NCI-H2196 treated with DMSO at 0.1 percent for 48 hours (cell line): Measurements from ENCODE around the gene PSMG3.

Source experiments
- DNase-seq: peaks from one replicate; lab custom pipeline; 2025; ENCODE audit not compliant: unreplicated experiment; lab: John Stamatoyannopoulos, UW

PSMG3 gene

DNA sequence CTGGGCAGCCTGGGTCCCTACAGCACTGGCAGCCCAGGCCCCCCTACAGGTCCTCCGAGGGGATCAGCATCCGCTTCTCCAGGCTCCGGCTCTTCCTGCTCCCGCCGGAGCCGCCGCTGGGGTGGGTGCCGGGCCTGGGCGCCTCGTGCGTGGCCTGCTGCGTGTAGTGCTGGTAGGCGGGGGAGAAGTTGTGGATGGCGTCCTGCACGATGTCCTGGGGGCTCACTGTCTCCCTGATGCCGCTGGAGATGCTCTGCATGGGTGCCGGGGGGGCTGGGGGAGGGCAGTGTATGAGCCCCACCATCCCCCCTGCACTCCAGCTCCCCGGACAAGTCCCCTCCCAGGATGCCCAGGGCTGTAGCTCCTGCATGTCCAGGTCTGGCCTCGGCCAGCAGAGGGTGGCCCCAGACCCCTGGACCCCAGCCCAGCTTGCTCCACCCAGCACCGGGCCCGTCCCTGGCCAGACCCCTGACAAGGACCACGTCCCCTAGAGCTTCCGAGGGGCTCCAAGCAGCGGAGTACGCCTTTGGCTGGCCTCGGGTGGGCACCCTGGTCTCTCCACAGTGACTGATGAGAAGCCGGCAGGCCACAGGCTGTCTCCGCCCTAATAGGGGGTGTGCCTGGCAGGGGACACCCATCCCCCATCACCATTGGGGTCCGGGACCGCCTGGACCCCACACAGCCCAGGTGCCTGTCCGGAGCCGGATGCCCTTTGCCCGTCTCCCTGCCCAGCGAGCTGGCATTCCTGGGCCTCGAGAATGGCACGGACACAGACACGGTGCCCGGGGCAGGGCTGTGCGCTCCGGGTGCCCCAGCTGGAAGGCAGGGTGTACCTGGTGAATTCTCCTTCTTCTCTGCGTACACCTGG, 22.7 kb downstream of the PSMG3 start:
- no peak for DNase-seq

DNA sequence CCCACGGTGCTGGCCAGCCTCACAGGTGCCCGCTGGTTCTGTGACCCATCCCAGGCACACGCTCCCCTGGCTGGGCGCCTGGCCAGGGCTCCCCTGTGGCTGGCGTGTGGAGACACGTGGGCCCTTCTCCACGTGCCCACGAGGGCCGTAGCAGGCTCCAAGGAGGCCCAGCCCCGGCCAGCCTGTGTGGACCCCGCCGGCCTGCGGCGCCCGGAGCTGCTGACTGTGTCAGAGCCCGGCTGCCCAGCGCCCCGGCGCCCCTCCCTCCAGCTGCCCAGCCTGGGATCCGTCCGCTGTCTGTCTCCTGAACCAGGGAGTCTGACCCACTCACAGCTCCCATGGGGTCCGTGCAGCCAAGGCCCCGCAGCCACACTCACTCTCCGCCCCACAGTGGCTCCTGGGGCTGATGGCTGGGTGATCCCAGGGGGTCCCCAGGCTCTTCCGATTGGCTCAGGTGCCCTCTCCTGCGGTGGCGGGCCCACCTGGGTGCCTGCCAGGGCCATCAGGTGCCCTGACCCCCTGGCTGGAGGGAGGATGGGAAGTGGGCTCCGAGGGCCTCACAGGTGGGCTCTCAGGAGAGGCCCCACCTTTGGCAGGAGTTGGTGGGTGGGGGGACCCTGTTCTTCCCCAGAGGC, 23.4 kb downstream of the PSMG3 start:
- no peak for DNase-seq

GRCh38 chr7:1545417-1546246, 24.2 kb downstream of the PSMG3 start:
- DNase-seq: no peak

GRCh38 chr7:1544896-1545416, 24.9 kb downstream of the PSMG3 start:
- no peak for DNase-seq

GRCh38 chr7:1544178-1544895, 25.5 kb downstream of the PSMG3 start:
- no peak for DNase-seq

GRCh38 chr7:1543826-1544177, 26.0 kb downstream of the PSMG3 start:
- DNase-seq: no peak

GRCh38 chr7:1542841-1543747, 26.7 kb downstream of the PSMG3 start:
- DNase-seq: no peak

DNA sequence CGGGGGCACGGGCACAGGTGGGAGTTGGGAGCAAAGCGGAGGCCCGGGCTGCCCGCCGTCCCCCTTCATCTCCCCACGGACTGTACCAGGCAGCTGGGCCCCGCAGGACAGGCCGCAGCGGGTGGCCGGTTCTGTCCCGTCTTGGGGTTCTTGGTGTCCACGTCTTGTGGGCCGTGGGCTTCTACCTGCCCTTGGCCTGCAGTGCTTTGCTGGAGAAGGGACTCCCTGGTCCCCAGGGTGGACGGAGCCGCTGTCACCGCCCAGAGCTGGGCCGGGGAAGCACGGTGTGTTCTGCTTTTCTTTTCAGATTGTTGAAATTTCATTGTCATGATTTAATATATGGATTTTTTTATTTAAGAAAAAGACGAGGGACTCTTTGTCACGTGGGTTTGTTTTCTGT, 27.5 kb downstream of the PSMG3 start:
- no peak for DNase-seq

GRCh38 chr7:1541431-1542162, 28.2 kb downstream of the PSMG3 start:
- no peak for DNase-seq

DNA sequence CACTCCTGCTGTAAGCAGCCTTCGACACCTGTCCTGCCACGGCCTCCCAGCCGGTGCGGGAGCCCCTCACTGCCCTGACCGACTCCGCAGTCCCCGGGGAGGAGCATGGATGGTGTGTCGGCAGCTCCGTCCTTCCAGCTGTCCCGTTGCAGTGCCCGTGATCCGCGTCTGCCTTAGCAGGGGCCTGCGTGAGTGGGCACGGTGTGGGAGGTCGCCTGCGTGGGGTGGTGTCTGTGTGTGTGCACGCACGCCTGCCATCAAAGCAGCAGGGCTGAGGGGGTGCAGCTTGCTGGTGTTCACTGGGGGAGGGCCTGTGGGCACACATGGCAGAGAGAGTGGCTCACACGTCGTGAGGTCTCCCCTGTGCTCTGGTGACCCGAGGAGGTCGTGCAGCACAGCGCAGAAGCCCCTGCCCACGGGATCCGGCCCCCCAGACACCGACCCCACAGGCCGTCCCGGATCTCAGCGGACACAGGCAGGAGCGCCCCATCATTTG, 29.0 kb downstream of the PSMG3 start:
- no peak for DNase-seq

- DNase-seq: no peak
Measured at GRCh38 chr7:1539882-1540775, 29.7 kb downstream of the PSMG3 start.

DNA sequence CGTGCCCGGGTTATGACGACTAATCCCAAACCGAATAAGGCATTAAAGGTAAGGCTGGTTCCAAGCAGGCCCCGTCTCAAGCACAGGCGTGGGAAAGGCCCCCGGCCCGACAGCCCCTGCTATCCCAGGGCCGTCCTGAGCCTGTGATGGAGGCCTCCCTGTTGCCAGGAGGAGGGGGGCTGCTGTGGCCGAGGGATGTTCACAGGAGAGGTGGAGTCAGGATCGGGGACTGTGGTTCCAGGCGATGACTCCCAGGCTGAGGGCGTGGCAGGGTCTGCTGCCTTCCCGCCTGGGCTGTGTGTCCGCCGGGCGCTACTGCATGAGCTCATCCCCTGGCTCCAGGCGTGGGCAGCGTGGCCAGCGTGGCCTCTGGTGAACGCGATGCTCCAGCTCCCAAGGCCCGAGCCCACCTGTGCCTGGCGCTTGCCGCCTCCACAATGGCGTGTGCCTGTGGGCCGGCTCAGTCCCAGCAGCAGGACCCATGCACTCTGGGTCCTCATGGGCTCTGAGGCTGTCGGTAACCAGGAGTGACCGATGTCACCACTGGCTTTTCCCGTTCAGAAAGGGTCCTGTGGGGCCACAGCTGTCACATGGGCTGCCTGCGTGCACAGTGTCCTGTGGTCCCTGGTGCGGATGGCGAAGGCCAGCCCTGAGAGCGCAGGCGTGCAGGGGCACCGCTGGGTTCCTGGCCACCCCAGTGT, 30.5 kb downstream of the PSMG3 start:
- no peak for DNase-seq

GRCh38 chr7:1538544-1539180, 31.2 kb downstream of the PSMG3 start:
- DNase-seq: no peak

GRCh38 chr7:1537535-1538412, 32.1 kb downstream of the PSMG3 start:
- no peak for DNase-seq

DNA sequence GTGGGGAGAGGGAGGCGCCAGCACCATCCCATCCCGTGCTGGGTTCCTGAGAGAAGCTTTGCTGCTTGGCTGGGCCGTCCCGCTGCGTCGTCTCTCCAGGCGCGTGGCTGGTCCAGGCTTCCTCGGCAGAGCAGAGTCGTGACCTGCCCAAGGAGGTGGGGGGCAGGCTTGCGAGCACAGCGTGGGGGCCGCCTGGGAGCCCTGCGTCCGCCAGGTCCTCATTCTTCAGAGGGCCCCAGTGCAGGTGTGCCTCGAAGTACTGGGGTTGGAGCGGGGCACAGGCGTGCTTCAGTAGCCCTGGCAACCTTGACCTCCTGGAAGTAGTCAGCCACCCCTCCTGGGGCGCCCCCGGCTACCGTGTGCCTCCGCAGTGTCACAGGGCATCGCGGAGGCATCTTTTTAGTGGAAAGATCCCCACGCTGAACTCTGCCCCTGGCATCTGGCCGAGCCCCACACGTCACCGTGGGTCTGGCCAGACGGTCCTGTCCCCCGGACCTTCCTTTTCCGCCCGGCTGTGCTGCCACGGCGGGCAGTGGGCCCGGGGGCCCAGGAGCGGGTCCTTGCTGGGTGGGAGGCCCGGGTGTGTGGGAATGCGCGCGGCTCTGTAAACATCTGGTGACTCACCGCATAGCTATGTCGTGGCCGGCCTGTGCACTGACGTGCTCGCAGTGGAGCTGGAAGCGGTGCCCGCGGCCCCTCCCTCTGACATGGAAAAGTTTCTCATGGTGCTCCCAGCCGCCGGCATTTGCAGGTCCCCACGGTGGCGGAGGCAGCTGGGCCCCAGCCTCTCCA, 32.9 kb downstream of the PSMG3 start:
- no peak for DNase-seq
